Bronchial epithelial cell (primary cell): ENCODE results near the gene AHCYL2. TPM values are rescaled to one million over a fixed set of nuclear protein-coding genes. Genes with fewer than 3 reads are reported as not detected.

ENCODE experiments used
- DNase-seq: peaks from one replicate; pipeline ENCODE4 v3.0.0-alpha.2; 2010; ENCODE audit warnings: low read depth
- FAIRE-seq: peaks from 2 replicates; lab custom pipeline; 2011; peaks lifted over from hg19 to GRCh38; lab: Jason Lieb, UNC
- H3K27me3 ChIP-seq: 2 replicates; pipeline ENCODE4 v1.5.1; 2011; ENCODE audit warnings: low read length; ENCODE audit not compliant: control insufficient read depth, insufficient read depth
- H3K36me3 ChIP-seq: 2 replicates; pipeline ENCODE4 v1.5.1; 2011; ENCODE audit warnings: low read length; ENCODE audit not compliant: control insufficient read depth, insufficient read depth
- H3K4me3 ChIP-seq: 2 replicates; pipeline ENCODE4 v1.5.1; 2011; ENCODE audit warnings: mild to moderate bottlenecking, low read depth, low read length, control low read depth
- CTCF ChIP-seq: IDR thresholded peaks from 2 replicates; pipeline ENCODE4 v1.5.1; 2011; ENCODE audit warnings: mild to moderate bottlenecking, moderate library complexity, low read length, control low read depth, inconsistent platforms; ENCODE audit not compliant: insufficient read depth, severe bottlenecking
- total RNA-seq: library from RNA; depleted of rRNA; stranded (reverse); fragments of >200 nt; gene quantifications from 2 replicates; pipeline ENCODE4 v1.2.1, GENCODE V29; 2014

The AHCYL2 gene
- total RNA-seq, 1 donor from 2014 or later: 5.0 TPM

DNA sequence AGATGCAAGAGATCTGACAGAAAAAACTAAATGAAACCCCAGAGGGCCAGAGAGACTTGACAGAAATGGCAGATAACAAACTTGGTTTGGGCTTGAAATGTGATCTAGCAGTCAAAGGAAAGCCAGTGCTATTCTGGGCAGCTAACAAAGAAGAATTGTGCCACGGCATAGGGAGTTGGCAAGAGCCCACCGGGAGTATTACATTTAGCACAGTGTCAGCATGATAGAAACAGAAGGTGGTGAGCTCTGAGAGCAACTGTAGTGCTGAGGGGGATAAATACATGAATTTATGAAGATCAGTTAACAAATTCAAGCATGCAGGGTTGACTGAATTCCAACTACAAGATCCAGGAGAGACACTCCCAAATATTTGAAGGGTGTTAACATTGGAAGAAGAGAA is 91.1 kb downstream of the AHCYL2 start:
- H3K4me3 ChIP-seq: no peak overlapping the region
- DNase-seq: no peak
- FAIRE-seq: no peak
- no peaks in the 10 kb centered on the region for H3K36me3 ChIP-seq
- no peaks in the 10 kb centered on the region for H3K27me3 ChIP-seq
- TF ChIP-seq CTCF: no peak

GRCh38 chr7:129317450-129317849 is 92.6 kb downstream of the AHCYL2 start:
- no peak for FAIRE-seq
- Histone ChIP-seq H3K27me3 (no peaks in the 10 kb centered on the region), H3K4me3 (no peak overlapping the region), H3K36me3 (no peaks in the 10 kb centered on the region)
- DNase-seq: no peak
- no peak for TF ChIP-seq CTCF

GRCh38 chr7:129327076-129327475 is 102.2 kb downstream of the AHCYL2 start:
- Histone ChIP-seq H3K36me3 (no peaks in the 10 kb centered on the region), H3K4me3 (no peak overlapping the region), H3K27me3 (no peaks in the 10 kb centered on the region)
- no peak for TF ChIP-seq CTCF
- DNase-seq: no peak
- FAIRE-seq: no peak

GRCh38 chr7:129332254-129333035 is 107.6 kb downstream of the AHCYL2 start:
- Histone ChIP-seq H3K36me3 (no peaks in the 10 kb centered on the region), H3K4me3 (no peak overlapping the region), H3K27me3 (no peaks in the 10 kb centered on the region)
- FAIRE-seq (no peak), DNase-seq (peak; percentile 87)
- no peak for TF ChIP-seq CTCF

DNA sequence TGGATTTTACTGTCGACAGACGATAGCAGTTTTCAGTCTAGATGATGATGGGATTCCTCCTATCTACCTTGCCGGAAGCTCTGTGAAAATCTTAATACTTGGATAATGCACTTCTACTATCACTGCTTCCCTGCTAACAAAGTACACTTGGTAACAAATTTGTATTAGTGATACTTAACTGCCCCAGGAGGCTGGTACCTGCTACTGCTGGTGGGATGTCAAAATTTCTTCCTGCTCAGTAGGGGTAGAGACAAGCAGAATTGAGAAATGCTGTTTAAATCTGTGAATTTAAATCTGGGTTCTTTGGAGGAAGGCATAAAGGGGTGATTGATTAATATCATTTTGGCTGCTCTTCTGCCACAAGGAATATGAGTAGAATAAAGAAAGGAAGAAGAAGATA is 109.6 kb downstream of the AHCYL2 start:
- no peak for TF ChIP-seq CTCF
- DNase-seq: no peak
- Histone ChIP-seq H3K4me3 (no peak overlapping the region), H3K36me3 (no peaks in the 10 kb centered on the region), H3K27me3 (no peaks in the 10 kb centered on the region)
- FAIRE-seq: no peak

GRCh38 chr7:129338450-129338849 is 113.6 kb downstream of the AHCYL2 start:
- FAIRE-seq: no peak
- DNase-seq: no peak
- no peaks in the 10 kb centered on the region for H3K36me3 ChIP-seq
- TF ChIP-seq CTCF: no peak
- H3K4me3 ChIP-seq: no peak overlapping the region
- no peaks in the 10 kb centered on the region for H3K27me3 ChIP-seq
